SK-N-SH (cell line): ENCODE results near the gene OGA. TPM values are rescaled to one million over a fixed set of nuclear protein-coding genes. Genes with fewer than 3 reads are reported as not detected.

Source experiments
- CTCF ChIA-PET: fragments of 300-600, 350-600 bp; formaldehyde crosslinking; extraction: SDS; loops from one replicate; lab custom pipeline; 2021; lab: Yijun Ruan, JAX
- POLR2A ChIA-PET: fragments of 350-600 bp; sonication (Branson Sonifier 250); formaldehyde crosslinking; extraction: SDS; loops from one replicate; lab custom pipeline; 2020; ENCODE audit warnings: antibody characterized with exemption, inconsistent platforms; lab: Yijun Ruan, JAX
- DNase-seq: peaks from one replicate; pipeline ENCODE4 v3.0.0; 2012
- H2AFZ ChIP-seq: fragments of 200-600 bp; sonication (generic); 2 replicates; pipeline ENCODE4 v1.8.1; 2016; ENCODE audit warnings: antibody characterized with exemption, mild to moderate bottlenecking, low read depth
- H3F3A ChIP-seq: fragments of 200-600 bp; sonication (generic); replicated peaks from 2 replicates; pipeline ENCODE3; 2016; ENCODE audit warnings: antibody characterized with exemption, mild to moderate bottlenecking; ENCODE audit not compliant: insufficient read depth
- H3K27ac ChIP-seq, 2 experiments: fragments of 200-500 bp in 1 of 2; fragments of 200-600 bp in 1 of 2; sonication (Bioruptor generic) in 1 of 2; sonication (generic), shearing (Covaris generic) in 1 of 2; 2 replicates each; pipeline versions ENCODE4 v1.5.1 to v1.6.1; 2014 to 2016; ENCODE audit warnings: low read depth in 2 of 2, inconsistent platforms in 1 of 2, low read length in 1 of 2, mild to moderate bottlenecking in 1 of 2, mixed read lengths in 1 of 2
- H3K27me3 ChIP-seq: fragments of 200-600 bp; sonication (generic), shearing (Covaris generic); 2 replicates; pipeline ENCODE4 v1.6.1; 2016; ENCODE audit warnings: mixed run types; ENCODE audit not compliant: insufficient read depth
- H3K36me3 ChIP-seq, 2 experiments: fragments of 200-500 bp in 1 of 2; fragments of 200-600 bp in 1 of 2; sonication (Bioruptor generic) in 1 of 2; sonication (generic) in 1 of 2; replicated peaks in 1 of 2; 2 replicates each; pipeline versions ENCODE3 to v1.5.1; 2014 to 2016; ENCODE audit warnings: low read length in 1 of 2, mild to moderate bottlenecking in 1 of 2; ENCODE audit not compliant: insufficient read depth in 2 of 2, control insufficient read depth in 1 of 2
- H3K4me1 ChIP-seq, 2 experiments: fragments of 200-500 bp in 1 of 2; fragments of 200-600 bp in 1 of 2; sonication (Bioruptor generic) in 1 of 2; sonication (generic), shearing (Covaris generic) in 1 of 2; 2 replicates each; pipeline versions ENCODE4 v1.5.1 to v1.6.1; 2014 to 2016; ENCODE audit warnings: low read depth in 1 of 2, low read length in 1 of 2, mixed run types in 1 of 2; ENCODE audit not compliant: insufficient read depth in 2 of 2, control insufficient read depth in 1 of 2
- H3K4me2 ChIP-seq: fragments of 200-600 bp; sonication (generic), shearing (Covaris generic); 2 replicates; pipeline ENCODE4 v1.6.1; 2017; ENCODE audit warnings: mixed run types
- H3K4me3 ChIP-seq, 2 experiments: fragments of 200-500 bp in 1 of 2; fragments of 200-600 bp in 1 of 2; sonication (Bioruptor generic) in 1 of 2; sonication (generic), shearing (Covaris generic) in 1 of 2; 2 replicates each; pipeline versions ENCODE4 v1.5.1 to v1.8.1; 2014 to 2016; ENCODE audit warnings: low read depth in 2 of 2, inconsistent platforms in 1 of 2, low read length in 1 of 2, mild to moderate bottlenecking in 1 of 2, mixed read lengths in 1 of 2, moderate library complexity in 1 of 2
- H3K79me2 ChIP-seq: fragments of 200-600 bp; sonication (generic); 2 replicates; pipeline ENCODE4 v1.8.1; 2017; ENCODE audit warnings: mild to moderate bottlenecking; ENCODE audit not compliant: insufficient read depth
- H3K9ac ChIP-seq: fragments of 200-600 bp; sonication (generic); 2 replicates; pipeline ENCODE4 v1.6.1; 2017; ENCODE audit warnings: mixed run types
- H3K9me2 ChIP-seq: fragments of 200-600 bp; sonication (generic); 2 replicates; pipeline ENCODE4 v1.6.1; 2017; ENCODE audit warnings: mixed run types
- H3K9me3 ChIP-seq: fragments of 200-600 bp; sonication (generic); 2 replicates; pipeline ENCODE4 v1.6.1; 2017; ENCODE audit warnings: mixed run types, mild to moderate bottlenecking, moderate library complexity
- H4K20me1 ChIP-seq: fragments of 200-600 bp; sonication (generic); 2 replicates; pipeline ENCODE4 v1.6.1; 2017; ENCODE audit warnings: mild to moderate bottlenecking, mixed run types; ENCODE audit not compliant: insufficient read depth
- CTCF ChIP-seq: fragments of 200-600 bp; sonication (generic); IDR thresholded peaks from 2 replicates; pipeline ENCODE4 v1.6.1; 2017; ENCODE audit warnings: antibody characterized with exemption, mild to moderate bottlenecking, moderate library complexity
- ELF1 ChIP-seq: IDR thresholded peaks from 2 replicates; pipeline ENCODE4 v1.4.0; 2012
- FOSL2 ChIP-seq: IDR thresholded peaks from 2 replicates; pipeline ENCODE4 v1.4.0; 2012; ENCODE audit warnings: low read depth, mild to moderate bottlenecking, moderate library complexity, borderline replicate concordance
- FOXJ3 ChIP-seq: sonication (generic); formaldehyde crosslinking; IDR thresholded peaks from 2 replicates; pipeline ENCODE4 v1.5.1; 2020; ENCODE audit warnings: mild to moderate bottlenecking, missing genetic modification reagents
- GABPA ChIP-seq: IDR thresholded peaks from 2 replicates; pipeline ENCODE4 v1.4.0; 2012; ENCODE audit warnings: low read depth, mild to moderate bottlenecking
- JUND ChIP-seq: IDR thresholded peaks from 2 replicates; pipeline ENCODE4 v1.4.0; 2012
- MEF2A ChIP-seq: IDR thresholded peaks from 2 replicates; pipeline ENCODE4 v1.4.0; 2012; ENCODE audit warnings: low read depth, borderline replicate concordance
- NFIC ChIP-seq: IDR thresholded peaks from 2 replicates; pipeline ENCODE4 v1.4.0; 2012; ENCODE audit warnings: borderline replicate concordance
- NRF1 ChIP-seq: IDR thresholded peaks from 2 replicates; pipeline ENCODE4 v1.6.1; 2012; ENCODE audit warnings: low read depth, mild to moderate bottlenecking, low read length
- RAD21 ChIP-seq: IDR thresholded peaks from 2 replicates; pipeline ENCODE4 v1.6.1; 2012; ENCODE audit warnings: mild to moderate bottlenecking, low read length
- RCOR1 ChIP-seq: fragments of 150-350 bp; IDR thresholded peaks from 2 replicates; pipeline ENCODE4 v1.6.1; 2017; ENCODE audit warnings: antibody characterized with exemption, low read length
- RFX5 ChIP-seq: IDR thresholded peaks from 2 replicates; pipeline ENCODE4 v1.6.1; 2012; ENCODE audit warnings: mild to moderate bottlenecking, improper control_type of control experiment, low read length
- RXRA ChIP-seq: IDR thresholded peaks from 2 replicates; pipeline ENCODE4 v1.4.0; 2012; ENCODE audit warnings: low read depth, mild to moderate bottlenecking, borderline replicate concordance
- SIN3A ChIP-seq: IDR thresholded peaks from 2 replicates; pipeline ENCODE4 v1.6.1; 2012; ENCODE audit warnings: low read depth, mild to moderate bottlenecking, low read length, moderate library complexity, borderline replicate concordance
- SMC3 ChIP-seq: IDR thresholded peaks from 2 replicates; pipeline ENCODE4 v1.6.1; 2012; ENCODE audit warnings: low read depth, low read length, improper control_type of control experiment
- USF1 ChIP-seq: IDR thresholded peaks from 2 replicates; pipeline ENCODE4 v1.4.0; 2012; ENCODE audit warnings: low read depth, borderline replicate concordance
- YY1 ChIP-seq: IDR thresholded peaks from 2 replicates; pipeline ENCODE4 v1.4.0; 2012; ENCODE audit warnings: low read depth, mild to moderate bottlenecking
- ZBTB33 ChIP-seq: IDR thresholded peaks from 2 replicates; pipeline ENCODE4 v1.4.0; 2012; ENCODE audit warnings: low read depth, borderline replicate concordance
- WGBS: methylation state at CpG from one replicate; pipeline ENCODE4 v1.1.6; 2017; ENCODE audit warnings: low lambda C conversion rate; 5-methylcytosine and 5-hydroxymethylcytosine counted together
- polyA plus RNA-seq, 3 experiments: library from polyadenylated mRNA; depleted of rRNA; stranded (reverse); fragments of >200 nt; gene quantifications; 2 replicates each; pipeline ENCODE4 v1.2.3, GENCODE V29; 2012

The OGA gene
- polyA plus RNA-seq, 1 of the 3 experiments (the other 2 are of a cell fraction): 24.8 TPM

DNA sequence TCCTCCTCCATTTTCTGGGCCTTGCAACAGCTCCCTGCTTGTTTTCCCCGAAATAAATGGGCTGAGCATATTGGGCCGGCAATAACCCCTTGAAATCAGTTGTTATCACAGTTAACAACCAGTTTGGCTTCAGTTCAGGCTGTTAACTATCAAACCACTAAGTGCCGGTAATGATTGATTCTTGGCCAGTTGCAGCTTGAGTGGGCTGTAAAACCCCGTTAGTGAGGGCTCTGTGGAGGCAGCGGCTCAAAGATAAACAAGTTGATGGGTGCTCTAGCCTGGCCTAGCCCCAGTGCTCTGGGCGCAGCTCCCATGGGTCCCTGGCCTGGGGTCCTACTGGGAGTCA, 50.7 kb downstream of the OGA start:
- Histone ChIP-seq H3K27ac (no peak overlapping the region), H3K36me3 (no peaks in the 10 kb centered on the region), H3K9me3 (no peaks in the 10 kb centered on the region), H3K79me2 (no peaks in the 10 kb centered on the region), H3F3A (no peaks in the 10 kb centered on the region), H3K27me3 (peaks cover 6% of the 10 kb centered on the region; the same call in 1 of the 2 replicates), H3K4me3 (no peak overlapping the region), H3K9me2 (no peaks in the 10 kb centered on the region), H3K4me2 (no peak overlapping the region), H2AFZ (no peak overlapping the region), H3K9ac (no peak overlapping the region), H3K4me1 (no peaks in the 10 kb centered on the region), H4K20me1 (no peaks in the 10 kb centered on the region)
- DNase-seq: peak; percentile 4
- 70% methylated on average over 4 of the region's 6 CpGs for WGBS
- ChIA-PET CTCF (interaction anchor here (1.1 to 3.2 kb wide), 2 partner anchors 13 to 552 kb away, joined by 3 to 14 read pairs; no protein-coding TSS in a partner anchor), POLR2A (no interaction called here)
- TF ChIP-seq JUND: no peak
- no peak for TF ChIP-seq USF1
- TF ChIP-seq NRF1: no peak

DNA sequence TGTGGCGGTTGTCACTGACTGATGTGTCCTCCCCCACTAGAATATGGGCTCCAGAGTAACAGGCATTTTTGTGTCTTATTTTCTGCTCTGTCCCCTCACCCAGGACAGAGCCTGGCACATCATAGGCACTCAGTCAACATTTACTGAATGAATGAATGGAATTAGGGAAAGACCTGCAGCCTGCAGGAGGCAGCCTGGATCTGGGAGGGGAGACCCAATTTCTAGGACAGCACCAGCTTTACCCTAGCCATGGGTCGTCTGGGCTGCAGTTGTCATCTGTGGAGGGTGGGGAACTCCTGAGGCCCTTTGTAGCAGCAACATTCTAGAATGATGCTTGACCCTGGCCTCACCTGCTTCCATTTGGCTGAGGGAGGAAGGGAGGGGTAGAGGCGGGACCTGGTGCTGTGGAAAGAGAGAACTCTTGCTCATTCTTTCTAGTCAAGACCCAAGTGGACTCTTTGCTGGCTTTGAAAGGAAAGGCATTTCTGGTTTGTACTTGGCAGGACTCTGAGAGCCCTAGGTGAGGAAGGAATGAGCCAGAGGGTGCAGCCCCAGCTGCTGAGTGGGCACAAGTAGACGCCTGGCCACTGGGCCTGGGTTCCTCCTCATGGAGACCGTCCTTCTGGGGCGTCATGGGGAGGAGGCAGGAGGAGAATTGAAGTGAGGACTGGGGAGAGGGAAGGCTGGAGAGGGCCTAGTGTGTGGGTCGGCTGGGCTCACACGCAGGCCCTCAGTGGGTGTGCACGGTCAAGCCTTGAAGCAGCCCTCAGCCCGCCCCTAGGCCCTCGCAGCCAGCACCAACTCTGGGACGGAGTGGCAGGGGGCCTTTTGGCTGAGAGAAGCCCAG, 51.3 kb downstream of the OGA start:
- no peak overlapping the region for H3K27ac ChIP-seq
- no peaks in the 10 kb centered on the region for H3F3A ChIP-seq
- H3K27me3 ChIP-seq: peaks cover 6% of the 10 kb centered on the region; the same call in 1 of the 2 replicates
- H3K4me2 ChIP-seq: no peak overlapping the region
- no peak for DNase-seq
- no peak overlapping the region for H2AFZ ChIP-seq
- no peaks in the 10 kb centered on the region for H3K36me3 ChIP-seq
- no peaks in the 10 kb centered on the region for H3K79me2 ChIP-seq
- no peaks in the 10 kb centered on the region for H3K9me2 ChIP-seq
- CTCF ChIA-PET: interaction anchor here (1.1 to 3.2 kb wide), 2 partner anchors 14 to 552 kb away, joined by 3 to 14 read pairs; no protein-coding TSS in a partner anchor
- no peaks in the 10 kb centered on the region for H3K4me1 ChIP-seq
- no peaks in the 10 kb centered on the region for H3K9me3 ChIP-seq
- WGBS: 81% methylated on average over 9 of the region's 12 CpGs
- no peak overlapping the region for H3K4me3 ChIP-seq
- H4K20me1 ChIP-seq: no peaks in the 10 kb centered on the region
- TF ChIP-seq JUND: no peak
- POLR2A ChIA-PET: no interaction called here
- H3K9ac ChIP-seq: no peak overlapping the region

GRCh38 chr10:101766306-101766705, 51.9 kb downstream of the OGA start:
- 68% methylated on average over 6 of the region's 6 CpGs for WGBS
- no peaks in the 10 kb centered on the region for H3F3A ChIP-seq
- H3K36me3 ChIP-seq: no peaks in the 10 kb centered on the region
- H2AFZ ChIP-seq: no peak overlapping the region
- no peak overlapping the region for H3K27ac ChIP-seq
- no peak overlapping the region for H3K4me2 ChIP-seq
- DNase-seq: peak; percentile 4
- no peak overlapping the region for H3K4me3 ChIP-seq
- no peaks in the 10 kb centered on the region for H3K9me2 ChIP-seq
- H3K9ac ChIP-seq: no peak overlapping the region
- no peaks in the 10 kb centered on the region for H3K4me1 ChIP-seq
- ChIA-PET POLR2A (no interaction called here), CTCF (no interaction called here)
- no peaks in the 10 kb centered on the region for H3K9me3 ChIP-seq
- no peaks in the 10 kb centered on the region for H4K20me1 ChIP-seq
- peaks cover 6% of the 10 kb centered on the region; the same call in 1 of the 2 replicates for H3K27me3 ChIP-seq
- H3K79me2 ChIP-seq: no peaks in the 10 kb centered on the region
- no peak for TF ChIP-seq MEF2A
- no peak for TF ChIP-seq FOSL2
- TF ChIP-seq RXRA: no peak
- TF ChIP-seq FOXJ3 (CRISPR knock-in tag): no peak
- TF ChIP-seq SIN3A: no peak
- no peak for TF ChIP-seq ELF1
- no peak for TF ChIP-seq YY1
- TF ChIP-seq RCOR1: no peak
- TF ChIP-seq NFIC: no peak
- no peak for TF ChIP-seq ZBTB33
- TF ChIP-seq SMC3: no peak
- no peak for TF ChIP-seq RFX5
- TF ChIP-seq RAD21: no peak
- TF ChIP-seq CTCF: no peak
- TF ChIP-seq GABPA: no peak
